HCT116 (cell line): Measurements from ENCODE around the gene MXRA5. TPM values are rescaled to one million over a fixed set of nuclear protein-coding genes. Genes with fewer than 3 reads are reported as not detected.

Experiments
- ATAC-seq: fragments of 200-7000 bp; cut with Tn5 transposase; 2 replicates; pipeline ENCODE4 v1.9.1; 2020; ENCODE audit warnings: mild to moderate bottlenecking, moderate library complexity
- BruUV-seq: library from RNA; stranded (reverse); fragments of 400-500 nt; replicated peaks from 2 replicates; lab custom pipeline; 2021; lab: Mats Ljungman, UMichigan
- CTCF ChIA-PET: fragments of 300-600 bp; sonication (Branson Sonifier 250); formaldehyde crosslinking; loops from one replicate; lab custom pipeline; 2021; ENCODE audit warnings: antibody characterized with exemption; lab: Charles Lee
- POLR2A ChIA-PET: fragments of 300-600, 350-600 bp; sonication (Branson Sonifier 250); formaldehyde crosslinking; loops from one replicate; lab custom pipeline; 2021; ENCODE audit warnings: antibody characterized with exemption; lab: Charles Lee
- RAD21 ChIA-PET, 2 experiments: fragments of 300-600 bp; sonication (Branson Sonifier 250); formaldehyde crosslinking; loops; one replicate each; lab custom pipeline; 2023; ENCODE audit warnings: low total read pairs in 2 of 2; ENCODE audit not compliant: uncharacterized antibody in 2 of 2, unreplicated experiment in 2 of 2, low non-redundant PET in 1 of 2; lab: Charles Lee
- DNase-seq: peaks from one replicate; pipeline ENCODE4 v3.0.0-alpha.2; 2010; ENCODE audit warnings: low read depth, low spot score
- H2AFZ ChIP-seq: fragments of 200-600 bp; shearing (Covaris generic), sonication (generic); 2 replicates; pipeline ENCODE4 v1.6.1; 2017; ENCODE audit warnings: low read depth, mixed run types, mixed read lengths, antibody characterized with exemption, low read length; ENCODE audit not compliant: poor library complexity, severe bottlenecking
- H3K27ac ChIP-seq: 2 replicates; pipeline ENCODE4 v1.5.1; 2012; ENCODE audit warnings: low read depth, low read length
- H3K27me3 ChIP-seq: fragments of 200-600 bp; sonication (generic); 2 replicates; pipeline ENCODE4 v1.6.1; 2016; ENCODE audit warnings: mixed run types, low read length, mixed read lengths; ENCODE audit not compliant: insufficient read depth
- H3K36me3 ChIP-seq, 2 experiments: fragments of 200-500 bp in 1 of 2; fragments of 200-600 bp in 1 of 2; sonication (Bioruptor generic) in 1 of 2; sonication (generic) in 1 of 2; 2 replicates each; pipeline versions ENCODE4 v1.5.1 to v1.6.1; 2014 to 2016; ENCODE audit warnings: low read length in 2 of 2, inconsistent platforms in 1 of 2, mixed read lengths in 1 of 2, mixed run types in 1 of 2; ENCODE audit not compliant: insufficient read depth in 2 of 2, control insufficient read depth in 1 of 2
- H3K4me1 ChIP-seq, 2 experiments: fragments of 200-600 bp in 1 of 2; sonication (generic) in 1 of 2; 2 replicates each; pipeline versions ENCODE4 v1.5.1 to v1.6.1; 2012 to 2017; ENCODE audit warnings: low read length in 2 of 2, inconsistent platforms in 1 of 2, mild to moderate bottlenecking in 1 of 2, mixed read lengths in 1 of 2, mixed run types in 1 of 2, moderate library complexity in 1 of 2; ENCODE audit not compliant: insufficient read depth in 2 of 2, control insufficient read depth in 1 of 2
- H3K4me2 ChIP-seq: fragments of 200-600 bp; sonication (generic); 2 replicates; pipeline ENCODE4 v1.6.1; 2017; ENCODE audit warnings: mixed run types, low read length, mixed read lengths
- H3K4me3 ChIP-seq, 2 experiments: fragments of 200-600 bp in 1 of 2; sonication (generic) in 1 of 2; replicated peaks in 1 of 2; 2 replicates each; pipeline ENCODE4 v1.5.1; 2011 to 2016; ENCODE audit warnings: low read length in 2 of 2, control low read depth in 1 of 2, low read depth in 1 of 2, mild to moderate bottlenecking in 1 of 2, mixed read lengths in 1 of 2, mixed run types in 1 of 2
- H3K79me2 ChIP-seq: fragments of 200-600 bp; sonication (generic); 2 replicates; pipeline ENCODE4 v1.6.1; 2017; ENCODE audit warnings: mild to moderate bottlenecking, mixed run types, low read length, moderate library complexity, mixed read lengths; ENCODE audit not compliant: insufficient read depth
- H3K9ac ChIP-seq: fragments of 200-600 bp; sonication (generic); 2 replicates; pipeline ENCODE4 v1.6.1; 2016; ENCODE audit warnings: low read length, mixed read lengths
- H3K9me2 ChIP-seq: fragments of 200-600 bp; sonication (generic), shearing (Covaris generic); 2 replicates; pipeline ENCODE4 v1.6.1; 2017; ENCODE audit warnings: mixed run types, mild to moderate bottlenecking, moderate library complexity; ENCODE audit not compliant: insufficient read depth
- H3K9me3 ChIP-seq, 2 experiments: fragments of 200-500 bp in 1 of 2; fragments of 200-600 bp in 1 of 2; sonication (Bioruptor generic) in 1 of 2; sonication (generic) in 1 of 2; 2 replicates each; pipeline ENCODE4 v1.6.1; 2014 to 2017; ENCODE audit warnings: low read length in 2 of 2, mixed read lengths in 2 of 2, inconsistent platforms in 1 of 2, low read depth in 1 of 2, mild to moderate bottlenecking in 1 of 2, mixed run types in 1 of 2, moderate library complexity in 1 of 2; ENCODE audit not compliant: control insufficient read depth in 1 of 2, insufficient read depth in 1 of 2
- H4K20me1 ChIP-seq: fragments of 200-600 bp; sonication (generic), shearing (Covaris generic); 2 replicates; pipeline ENCODE4 v1.6.1; 2017; ENCODE audit warnings: mixed run types, mild to moderate bottlenecking, moderate library complexity; ENCODE audit not compliant: insufficient read depth
- CBX3 ChIP-seq: IDR thresholded peaks from 2 replicates; pipeline ENCODE4 v1.6.1; 2012; ENCODE audit warnings: low read depth
- ELF1 ChIP-seq: IDR thresholded peaks from 2 replicates; pipeline ENCODE4 v1.6.1; 2012; ENCODE audit warnings: low read depth, borderline replicate concordance
- EZH2 ChIP-seq: fragments of 200-600 bp; sonication (generic); IDR thresholded peaks from 2 replicates; pipeline ENCODE4 v1.6.1; 2017; ENCODE audit warnings: antibody characterized with exemption, mixed run types
- MAX ChIP-seq: IDR thresholded peaks from 2 replicates; pipeline ENCODE4 v1.6.1; 2012
- POLR2AphosphoS5 ChIP-seq: IDR thresholded peaks from 2 replicates; pipeline ENCODE4 v1.6.1; 2011; ENCODE audit warnings: mild to moderate bottlenecking, low read depth, low read length, moderate library complexity
- RAD21 ChIP-seq: IDR thresholded peaks from 2 replicates; pipeline ENCODE4 v1.6.1; 2012; ENCODE audit warnings: low read depth, mild to moderate bottlenecking
- SIN3A ChIP-seq: IDR thresholded peaks from 2 replicates; pipeline ENCODE4 v1.6.1; 2012; ENCODE audit warnings: low read depth
- SP1 ChIP-seq: IDR thresholded peaks from 2 replicates; pipeline ENCODE4 v1.6.1; 2012; ENCODE audit warnings: low read depth
- SRF ChIP-seq: IDR thresholded peaks from 2 replicates; pipeline ENCODE4 v1.6.1; 2012; ENCODE audit warnings: low read depth
- TCF7L2 ChIP-seq: IDR thresholded peaks from 2 replicates; pipeline ENCODE4 v1.7.0; 2011; ENCODE audit warnings: borderline replicate concordance, inconsistent platforms; ENCODE audit not compliant: insufficient read depth, insufficient read length; ENCODE audit errors: extremely low read depth
- YY1 ChIP-seq: IDR thresholded peaks from 2 replicates; pipeline ENCODE4 v1.6.1; 2011; ENCODE audit warnings: low read length, low read depth, moderate library complexity, mild to moderate bottlenecking; ENCODE audit not compliant: insufficient replicate concordance; ENCODE audit errors: extremely low read depth
- ZBTB33 ChIP-seq: IDR thresholded peaks from 2 replicates; pipeline ENCODE4 v1.6.1; 2011; ENCODE audit warnings: mild to moderate bottlenecking, low read length, moderate library complexity; ENCODE audit not compliant: insufficient replicate concordance; ENCODE audit errors: extremely low read depth
- ZFX ChIP-seq: fragments of 450-650 bp; IDR thresholded peaks from 2 replicates; pipeline ENCODE4 v1.6.1; 2017
- ZNF274 ChIP-seq: fragments of 200-500 bp; sonication (Bioruptor generic); IDR thresholded peaks from 2 replicates; pipeline ENCODE4 v1.6.1; 2014; ENCODE audit warnings: mild to moderate bottlenecking, low read depth, low read length, inconsistent platforms
- intact Hi-C: fragments of 100-400 bp; cut with micrococcal nuclease; formaldehyde crosslinking; loops from 2 replicates; pipeline ENCODE4 v1.10.0; 2022
- total RNA-seq: library from RNA; stranded (reverse); gene quantifications from one replicate; pipeline ENCODE4 v1.2.1, GENCODE V29; 2021; ENCODE audit not compliant: unreplicated experiment

Gene MXRA5
- total RNA-seq, 1 experiment from 2014 or later, result 0.02 TPM

- no peak for TF ChIP-seq SRF
Observed at GRCh38 chrX:3388457-3388856, 42.0 kb upstream of the MXRA5 start (continued).

GRCh38 chrX:3384327-3384726 is 37.9 kb upstream of the MXRA5 start:
- ATAC-seq, result no peak
- Histone ChIP-seq H3K4me3 (no peak overlapping the region), H3K9ac (no peak overlapping the region), H3K9me2 (no peaks in the 10 kb centered on the region), H3K4me1 (no peaks in the 10 kb centered on the region), H3K27me3 (no peaks in the 10 kb centered on the region), H3K4me2 (no peak overlapping the region), H4K20me1 (no peaks in the 10 kb centered on the region), H3K79me2 (no peaks in the 10 kb centered on the region), H3K36me3 (no peaks in the 10 kb centered on the region), H3K9me3 (no peaks in the 10 kb centered on the region), H2AFZ (no peak overlapping the region), H3K27ac (no peak overlapping the region)
- BruUV-seq, result no TSS peak
- POLR2A ChIA-PET, result no interaction called here
- CTCF ChIA-PET, result no interaction called here
- RAD21 ChIA-PET, result no interaction called here
- intact Hi-C loops, result no loop called here
- no peak for DNase-seq
- no peak for TF ChIP-seq YY1
- TF ChIP-seq POLR2AphosphoS5, result no peak
- TF ChIP-seq MAX, result no peak
- no peak for TF ChIP-seq EZH2
- no peak for TF ChIP-seq ZNF274
- no peak for TF ChIP-seq SIN3A
- no peak for TF ChIP-seq ELF1
- no peak for TF ChIP-seq RAD21
- no peak for TF ChIP-seq ZBTB33
- no peak for TF ChIP-seq SP1
- no peak for TF ChIP-seq ZFX
- no peak for TF ChIP-seq CBX3
- no peak for TF ChIP-seq TCF7L2
